ENCODE results near the gene GALNT9.

GRCh38 chr12:132364348-132364902 lies 35.0 kb upstream of the GALNT9 start:
- no peak for TF ChIP-seq CTCF (IDR thresholded peaks at IDR 0.05)
- no peak for TF ChIP-seq JUNB (IDR thresholded peaks at IDR 0.05)
- TF ChIP-seq SMC3 (IDR thresholded peaks at IDR 0.05) = no peak
- no peak for TF ChIP-seq EP300 (IDR thresholded peaks at IDR 0.05)
- TF ChIP-seq BHLHE40 (IDR thresholded peaks at IDR 0.05; ENCODE audit: low read depth, low read length) = no peak

All from A549 (cell line).